NCI-H2171 (cell line): ENCODE results near the gene CDCA4.
"Not testable (repeated sequence)": the region's sequence is repeated elsewhere in the genome, so short reads cannot be mapped to it uniquely, and the experiment has no call there.

ENCODE experiments used
- DNase-seq: peaks from one replicate; lab custom pipeline; 2025; lab: John Stamatoyannopoulos, UW

CDCA4 gene

DNA sequence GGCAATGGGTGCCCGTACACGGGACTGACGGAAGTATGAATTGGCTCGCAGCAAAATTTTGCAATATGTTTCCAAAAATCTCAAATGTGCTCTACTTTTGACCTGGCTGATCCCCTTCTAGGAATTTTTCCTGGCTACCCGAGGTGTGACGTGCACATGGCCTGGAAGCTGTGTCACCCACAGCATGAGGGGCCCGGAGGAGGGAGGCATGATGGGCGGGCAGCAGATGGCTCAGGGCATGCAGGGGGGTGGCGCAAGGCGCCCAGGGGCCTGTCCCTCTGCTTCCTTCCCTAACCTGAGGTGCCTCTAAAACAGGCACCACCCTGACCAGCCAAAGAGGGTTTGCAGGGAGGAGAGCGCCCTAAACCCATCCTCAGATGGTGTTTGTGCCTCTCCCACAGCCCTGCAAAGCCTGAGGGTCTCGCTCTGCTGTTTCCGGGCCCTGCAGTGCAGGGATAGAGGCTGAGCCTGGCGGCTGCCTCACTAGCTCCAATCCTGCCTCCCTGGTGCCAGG, 37.7 kb upstream of the CDCA4 start:
- DNase-seq, result no peak

DNA sequence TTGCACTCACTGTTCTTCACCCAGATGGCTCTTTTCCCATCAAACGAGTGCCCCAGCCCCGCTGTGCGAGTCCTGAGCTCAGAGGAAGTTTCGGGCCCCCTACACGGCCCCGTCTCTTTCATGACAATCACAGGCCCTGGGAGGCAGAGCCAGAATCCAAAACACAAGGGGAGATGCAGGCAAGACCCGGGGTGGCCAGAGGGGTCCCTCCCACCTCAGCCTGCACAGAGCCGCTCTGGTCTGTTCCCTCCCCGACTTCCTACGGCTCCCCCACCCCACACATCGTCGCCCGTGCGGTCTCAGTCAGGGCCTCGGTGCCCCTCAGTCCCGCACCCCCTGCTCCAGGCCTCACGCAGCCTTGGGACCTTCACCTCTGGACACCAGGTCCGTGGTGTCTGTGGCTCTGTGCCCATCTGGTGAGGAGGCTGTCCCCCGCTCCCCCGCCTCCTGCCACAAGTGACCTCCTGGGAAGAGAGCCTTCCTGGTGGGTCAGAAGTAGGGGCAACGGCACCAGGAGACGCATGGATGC, 35.5 kb upstream of the CDCA4 start:
- DNase-seq, result no peak

DNA sequence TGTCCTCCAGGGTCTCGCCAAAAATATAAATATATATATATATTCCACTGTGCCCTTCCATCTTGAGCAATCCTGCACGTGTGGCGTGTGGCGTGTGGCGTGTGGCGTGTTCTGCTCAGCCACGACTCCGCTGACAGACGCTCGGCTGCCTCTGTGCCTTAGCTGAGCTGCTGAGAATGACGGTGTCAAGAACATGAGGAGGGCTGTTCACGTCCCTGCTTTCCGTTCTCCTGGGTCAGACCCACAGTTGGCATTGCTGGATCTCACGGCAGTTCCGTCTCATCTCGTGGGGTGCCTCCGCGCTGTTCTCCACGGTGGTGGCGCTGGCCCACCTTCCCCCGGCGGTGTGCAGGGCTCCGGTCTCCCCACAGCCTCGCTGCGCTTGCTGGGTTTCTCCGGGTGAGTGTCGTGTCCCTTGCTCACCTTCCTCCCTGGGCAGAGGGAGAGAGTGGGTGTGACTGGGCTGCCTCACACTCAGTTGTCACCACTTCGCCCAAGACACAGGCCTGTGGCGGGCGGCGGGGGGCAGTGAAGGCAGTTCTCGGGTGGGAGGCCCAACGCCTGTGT, 34.9 kb upstream of the CDCA4 start:
- DNase-seq, result no peak

DNA sequence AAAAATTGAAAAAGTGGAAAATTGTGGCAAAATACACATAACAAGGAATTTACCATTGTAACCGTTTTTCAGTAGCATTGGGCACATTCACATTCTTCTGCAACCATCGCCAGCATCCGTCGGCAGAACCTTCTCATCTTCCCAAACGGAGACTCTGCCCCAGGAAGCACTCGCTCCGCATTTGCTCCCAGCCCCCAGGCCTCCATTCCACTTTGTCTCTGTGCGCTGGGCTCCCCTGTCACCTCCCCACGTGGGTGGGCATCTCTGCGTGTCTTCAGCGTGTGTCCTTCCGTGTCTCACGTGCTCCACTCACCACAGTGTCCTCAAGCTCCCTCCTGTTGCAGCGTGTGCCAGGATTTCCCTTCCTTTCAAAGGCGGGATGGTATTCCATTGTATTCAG, 34.5 kb upstream of the CDCA4 start:
- DNase-seq, result no peak

DNA sequence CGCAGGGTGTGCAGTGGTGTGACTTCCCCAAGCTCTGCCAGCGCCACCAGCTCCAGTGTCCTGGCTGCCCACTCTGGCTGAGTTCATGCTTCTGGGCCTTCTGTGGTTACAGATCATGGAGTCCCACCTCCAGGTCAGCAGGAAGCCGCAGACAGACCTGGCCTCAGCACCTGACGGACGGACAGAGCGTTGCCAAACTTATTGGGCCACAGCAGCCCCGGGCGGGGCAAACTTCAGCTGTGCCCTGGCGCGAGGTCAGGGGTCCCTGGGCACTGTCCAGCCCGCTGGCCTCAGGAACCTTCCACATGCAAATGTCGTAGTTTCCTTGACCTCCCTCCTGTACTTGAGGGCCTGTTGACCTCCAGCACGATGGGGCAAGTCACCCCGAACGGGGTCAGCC, 33.1 kb upstream of the CDCA4 start:
- no peak for DNase-seq

DNA sequence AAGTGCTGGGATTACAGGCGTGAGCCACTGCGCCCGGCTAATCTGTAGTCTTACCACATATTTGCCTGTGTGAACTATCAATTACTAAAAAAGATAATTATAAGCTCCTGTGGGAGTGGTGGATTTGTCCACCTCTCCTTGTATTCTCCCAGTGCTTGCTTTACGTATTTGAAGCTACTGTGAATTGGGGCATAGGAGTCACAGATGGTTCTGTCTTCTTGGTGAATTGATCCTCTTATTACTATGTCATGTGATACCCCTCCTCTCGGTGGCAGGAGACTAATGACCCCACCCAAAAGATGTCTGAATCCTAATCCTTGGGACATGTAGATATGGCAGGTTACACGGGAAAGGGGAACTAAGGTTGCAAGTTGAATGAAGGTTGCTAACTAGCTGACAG, 32.5 kb upstream of the CDCA4 start:
- peak; percentile 59 for DNase-seq

DNA sequence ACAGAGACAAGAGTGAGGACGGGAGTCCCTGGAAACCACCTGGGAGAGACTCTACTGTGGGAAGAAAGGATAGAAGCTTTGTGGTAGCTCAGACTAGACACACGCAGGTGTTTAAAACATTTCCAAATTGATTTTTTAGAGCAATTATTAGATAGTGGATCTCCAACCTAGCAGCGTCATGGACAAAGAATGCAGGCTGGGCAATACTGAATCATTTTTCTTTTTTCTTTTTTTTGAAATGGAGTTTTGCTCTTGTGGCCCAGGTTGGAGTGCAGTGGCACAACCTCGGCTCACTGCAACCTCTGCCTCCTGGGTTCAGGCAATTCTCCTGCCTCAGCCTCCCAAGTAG, 31.2 kb upstream of the CDCA4 start:
- no peak for DNase-seq

DNA sequence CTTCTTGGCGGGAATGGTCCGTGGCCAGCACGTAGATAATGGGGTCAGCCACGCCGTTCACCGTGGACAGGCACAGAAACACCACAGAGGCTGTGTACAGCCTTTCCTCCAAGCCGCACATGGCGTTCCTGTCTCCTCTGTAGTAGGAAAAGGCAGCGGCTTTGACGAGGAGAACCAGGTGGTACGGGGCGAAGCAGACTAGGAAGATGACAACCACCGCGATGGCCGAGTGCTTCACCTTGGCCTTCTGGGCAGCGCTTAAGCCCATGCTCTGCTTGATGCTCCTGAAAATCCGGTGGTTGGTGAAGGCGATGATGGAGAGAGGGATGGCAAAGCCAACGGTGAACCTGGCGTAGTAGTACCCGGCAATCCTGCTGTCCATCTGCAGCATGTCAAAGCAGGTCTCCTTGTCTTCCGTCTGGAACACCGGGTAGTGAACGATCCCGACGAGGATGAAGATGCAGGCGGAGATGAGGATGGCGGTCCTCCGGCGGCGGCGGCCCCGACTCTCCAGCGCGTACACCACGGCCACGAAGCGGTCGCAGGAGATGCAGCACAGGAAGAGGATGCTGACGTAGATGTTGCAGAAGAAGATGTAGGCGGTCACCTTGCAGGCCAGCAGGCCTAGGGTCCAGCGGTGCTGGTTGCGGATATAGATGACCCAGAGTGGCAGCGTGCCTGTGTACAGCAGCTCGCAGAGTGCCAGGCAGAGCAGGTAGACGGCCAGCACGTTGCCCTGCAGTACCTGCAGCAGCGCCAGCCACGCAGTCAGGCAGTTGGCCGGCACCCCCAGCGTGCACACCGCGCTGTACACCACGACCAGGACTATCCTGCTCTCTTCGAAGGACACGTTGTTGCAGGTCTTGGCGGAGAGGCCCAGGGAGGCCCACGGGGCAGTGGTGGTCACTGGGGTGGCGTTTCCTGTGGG, 30.6 kb upstream of the CDCA4 start:
- DNase-seq, result no peak

DNA sequence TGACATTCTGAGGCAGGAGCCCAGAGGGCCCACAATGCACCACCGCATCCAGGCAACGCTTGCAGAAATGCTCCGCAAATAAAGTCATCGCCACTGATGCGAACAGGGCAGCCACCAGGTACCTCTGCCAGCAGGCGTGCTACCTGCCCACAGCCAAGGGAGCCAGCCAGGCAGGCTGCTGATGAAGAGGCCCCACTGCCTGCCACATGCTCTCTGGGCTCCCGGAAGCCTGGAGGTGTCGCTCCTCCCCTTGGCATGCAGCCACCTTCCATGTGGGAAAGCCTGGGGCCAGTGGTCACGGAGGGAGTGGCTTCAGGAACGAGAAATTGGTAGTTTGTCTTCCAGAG, 29.6 kb upstream of the CDCA4 start:
- peak; percentile 87 for DNase-seq

DNA sequence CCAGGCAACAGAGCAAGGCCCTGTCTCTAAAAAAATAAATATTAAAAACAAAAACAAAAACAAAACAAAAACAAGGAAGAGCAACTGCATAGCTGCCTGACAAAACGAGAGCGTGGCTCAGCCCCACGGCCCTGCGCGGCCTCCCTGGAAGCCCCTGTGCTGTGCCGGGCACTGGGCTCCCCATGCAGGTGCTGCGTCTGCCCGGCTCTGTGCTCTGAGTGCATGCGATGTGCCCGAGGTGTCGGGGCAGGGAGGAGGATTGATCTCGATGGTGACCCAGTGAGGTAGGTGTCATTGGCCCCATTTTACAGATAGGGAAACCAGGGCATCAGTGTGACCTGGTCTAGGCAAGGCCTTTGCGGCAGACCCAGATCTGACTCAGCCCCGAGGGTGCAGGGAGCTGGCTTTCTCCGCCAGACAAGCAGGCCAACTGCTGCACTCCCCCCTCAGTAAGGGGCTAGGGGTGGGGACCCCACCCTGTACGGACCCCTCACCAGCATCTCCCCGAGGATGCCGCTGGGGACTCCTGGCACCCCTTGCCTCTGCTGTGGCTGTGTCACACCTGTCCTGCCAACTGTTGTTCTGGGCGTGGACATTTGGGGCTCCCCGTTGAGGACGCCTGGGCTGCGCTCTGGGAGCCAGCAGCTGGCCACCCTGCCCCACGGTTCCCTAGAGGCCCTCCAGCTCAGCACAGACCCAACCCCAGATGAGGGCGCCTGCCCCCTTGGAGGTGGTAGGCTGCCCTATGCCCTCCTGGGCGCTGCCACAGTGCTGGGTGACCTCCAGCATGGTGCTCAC, 29.1 kb upstream of the CDCA4 start:
- DNase-seq, result peak; percentile 60

DNA sequence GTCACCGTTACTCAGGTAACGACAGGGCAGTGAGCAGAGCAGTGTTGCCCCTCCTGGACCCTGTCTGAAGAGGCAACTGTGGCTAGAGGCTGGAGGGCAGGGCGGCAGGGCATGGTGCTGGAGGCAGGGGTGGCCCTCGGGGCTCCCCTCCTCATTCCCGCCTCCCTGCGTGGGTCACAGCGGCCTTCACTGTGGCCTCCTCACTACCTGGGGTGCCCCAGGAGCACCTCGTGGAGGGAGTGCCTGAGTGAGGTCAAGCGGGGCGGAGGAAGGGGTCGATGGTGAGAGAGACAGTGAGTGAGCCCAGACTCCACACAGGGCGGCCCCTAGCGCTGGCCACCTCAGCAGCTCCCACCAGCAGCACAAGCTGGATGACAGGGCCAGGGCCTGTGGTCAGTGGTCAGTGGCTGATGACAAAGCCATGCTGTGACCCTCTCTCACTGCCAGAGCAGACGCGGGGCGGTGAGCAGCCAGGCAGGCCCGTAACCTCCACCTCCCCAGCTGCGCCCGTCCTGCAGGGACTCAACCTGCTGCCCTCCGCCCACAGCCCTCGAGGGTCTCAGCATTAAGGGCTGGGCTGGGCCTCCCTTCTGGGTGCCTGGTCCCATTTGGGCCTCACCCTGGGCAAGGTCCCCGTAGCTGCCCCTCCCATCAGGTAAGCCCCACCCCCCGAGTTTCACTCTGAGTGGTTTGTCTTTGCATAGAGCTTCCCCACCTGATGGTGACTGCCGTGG, 26.6 kb upstream of the CDCA4 start:
- no peak for DNase-seq

DNA sequence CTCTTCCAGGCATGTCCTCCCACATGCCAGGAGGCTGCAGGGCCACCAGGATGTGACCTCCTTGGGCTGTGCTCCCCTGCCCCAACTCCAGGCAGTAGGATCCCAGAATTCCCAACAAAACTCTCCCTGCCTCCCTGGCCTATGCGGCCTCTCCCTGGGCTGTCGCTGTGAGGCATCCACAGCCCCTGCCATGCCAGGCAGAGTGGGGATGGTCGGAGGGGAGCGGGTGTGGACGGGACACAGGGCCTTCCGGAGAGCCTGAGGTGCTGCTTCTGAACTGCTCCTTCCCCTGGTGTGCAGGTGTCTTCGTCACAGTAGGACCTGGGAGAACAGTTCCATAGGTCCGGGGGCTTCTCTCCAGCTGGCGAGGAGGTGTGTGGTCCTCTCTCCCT, 26.0 kb upstream of the CDCA4 start:
- no peak for DNase-seq

DNA sequence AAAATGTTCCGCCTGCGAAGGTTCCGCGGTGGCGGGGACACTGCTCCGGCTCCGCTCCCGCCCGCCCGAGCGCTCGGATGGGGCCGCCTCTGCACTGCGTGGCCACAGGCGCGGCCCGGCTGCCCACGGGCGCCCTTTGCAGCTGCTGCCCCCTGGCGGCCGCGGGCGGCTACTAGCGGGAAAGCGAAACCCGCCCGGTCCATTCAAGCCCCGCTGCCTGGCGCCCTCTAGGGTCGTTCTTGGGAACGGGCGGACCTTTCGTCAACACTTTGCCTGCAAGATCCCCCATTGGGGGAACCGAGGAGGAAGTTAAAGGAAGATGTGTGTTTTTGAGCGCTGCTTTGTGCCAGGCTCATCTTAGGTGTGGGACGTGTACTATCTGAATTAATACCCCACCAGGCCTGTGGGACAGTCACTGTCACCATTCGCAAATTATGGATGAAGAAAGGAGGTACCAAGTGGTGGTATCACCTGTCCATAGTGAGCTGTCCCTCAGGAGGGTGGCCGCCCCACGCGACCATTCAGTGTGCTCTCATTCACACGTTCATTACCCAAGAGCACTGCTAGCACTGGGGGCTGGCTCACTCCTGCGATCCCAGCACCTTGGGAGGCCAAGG, 24.9 kb upstream of the CDCA4 start:
- peak; percentile 86 for DNase-seq

DNA sequence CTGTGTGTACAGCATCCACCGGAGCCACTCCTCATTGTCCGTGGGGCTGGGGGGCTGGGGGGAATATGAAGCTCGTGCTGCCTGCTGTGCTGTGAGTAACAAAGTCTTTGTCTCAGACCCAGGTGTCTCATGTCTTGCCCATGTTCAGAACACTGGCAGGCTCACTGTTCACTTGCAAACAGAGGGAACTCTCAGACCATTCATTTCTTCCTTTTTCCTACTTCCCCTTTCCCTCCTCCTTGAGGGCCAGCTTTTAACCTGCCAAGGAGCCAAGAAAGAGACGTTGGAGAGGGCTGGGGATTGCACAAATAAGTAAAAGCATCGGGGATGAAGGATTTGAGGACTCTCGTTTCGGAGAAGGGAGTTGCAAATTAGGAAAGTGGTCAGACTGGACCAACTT, 22.8 kb upstream of the CDCA4 start:
- DNase-seq, result no peak

DNA sequence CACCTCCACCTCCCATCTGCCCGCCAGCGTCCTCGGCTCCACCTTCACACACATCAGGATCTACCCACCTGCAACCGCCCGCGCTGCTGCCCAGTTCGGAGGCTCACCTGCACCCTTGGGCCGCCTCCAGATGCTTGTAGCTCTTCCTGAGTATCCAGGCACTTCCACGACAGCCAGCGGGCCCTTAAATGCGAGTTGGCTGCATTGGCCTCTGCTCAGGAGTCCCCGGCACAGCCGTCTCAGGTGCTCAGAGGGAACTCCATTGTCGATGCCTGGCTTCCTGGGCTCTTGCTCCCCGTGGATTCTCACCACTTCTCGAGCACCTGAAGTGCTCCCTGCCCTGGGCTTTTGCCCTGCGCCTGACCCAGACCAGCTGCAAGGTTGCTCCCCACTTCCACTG, 21.9 kb upstream of the CDCA4 start:
- DNase-seq, result no peak

DNA sequence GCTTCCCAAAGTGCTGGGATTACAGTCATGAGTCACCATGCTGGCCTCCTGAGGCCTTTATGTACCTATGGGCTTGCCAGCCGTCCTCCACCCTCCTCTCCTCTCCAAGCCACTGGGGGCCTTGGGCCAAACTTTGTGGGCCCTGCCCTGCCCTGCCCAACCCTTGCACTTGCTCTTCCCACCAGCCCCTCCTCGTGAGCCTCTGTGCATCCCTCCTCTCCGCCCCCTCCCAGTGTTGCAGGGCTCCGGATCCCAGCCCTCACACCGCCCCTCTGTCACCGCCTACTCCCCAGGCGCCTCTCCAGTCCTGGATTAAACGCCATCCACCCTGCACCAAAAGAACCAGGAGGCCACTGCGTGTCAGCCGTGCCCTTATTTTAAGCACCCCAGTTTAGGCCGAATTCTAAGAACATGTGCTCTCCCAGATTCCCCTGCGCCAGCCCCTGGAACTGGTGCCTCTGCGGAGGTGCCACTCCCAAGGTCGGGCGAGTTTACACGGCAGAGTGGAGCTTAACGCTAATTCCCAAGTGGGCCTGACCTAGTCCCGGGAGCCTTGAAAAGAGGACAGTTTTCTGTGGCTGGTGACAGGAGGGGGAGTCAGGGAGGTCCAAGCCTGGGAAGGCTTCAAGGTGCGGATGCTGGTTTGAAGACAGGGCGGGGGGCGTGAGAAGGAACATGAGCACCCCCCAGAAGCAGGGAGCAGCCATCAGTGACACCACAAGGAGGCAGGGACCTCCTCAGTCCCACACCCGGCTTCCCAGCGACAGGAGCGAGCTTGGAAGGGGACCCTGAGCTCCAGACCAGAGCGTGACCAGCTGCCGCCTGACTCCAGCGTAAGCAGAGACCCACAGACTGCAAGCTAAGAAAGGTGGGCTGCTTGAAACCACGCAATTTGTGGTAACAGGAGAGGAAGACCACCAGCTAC, 21.2 kb upstream of the CDCA4 start:
- DNase-seq, result no peak

DNA sequence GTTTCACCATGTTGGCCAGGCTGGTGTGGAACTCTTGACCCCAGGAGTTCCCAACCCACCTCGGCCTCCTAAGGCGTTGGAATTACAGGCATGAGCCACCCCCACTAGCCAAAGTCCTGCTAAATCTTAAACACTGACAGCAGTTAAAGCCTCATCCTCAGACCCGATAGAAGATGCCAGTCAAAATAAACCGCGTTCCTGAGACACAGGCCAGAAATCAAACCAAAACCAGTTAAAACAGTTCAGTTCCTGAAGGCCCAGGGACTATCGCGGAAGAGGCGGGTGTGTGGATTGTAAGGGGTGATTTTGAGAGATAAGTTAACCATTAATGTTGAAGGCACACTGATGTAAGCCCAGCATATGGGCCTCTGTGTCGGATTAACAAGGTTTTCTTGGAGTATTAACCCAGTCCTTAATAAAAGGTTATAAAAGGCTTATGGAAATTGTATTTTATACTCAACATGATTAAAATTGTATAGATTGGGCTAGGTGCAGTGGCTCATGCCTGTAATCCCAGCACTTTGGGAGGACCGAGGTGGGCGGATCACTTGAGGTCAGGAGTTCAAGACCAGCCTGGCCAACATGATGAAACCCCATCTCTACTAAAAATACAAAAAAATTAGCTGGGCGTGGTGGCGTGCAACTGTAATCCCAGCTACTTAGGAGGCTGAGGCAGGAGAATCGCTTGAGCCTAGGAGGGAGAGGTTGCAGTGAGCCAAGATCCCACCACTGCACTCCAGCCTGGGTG, 18.7 kb upstream of the CDCA4 start:
- no peak for DNase-seq

DNA sequence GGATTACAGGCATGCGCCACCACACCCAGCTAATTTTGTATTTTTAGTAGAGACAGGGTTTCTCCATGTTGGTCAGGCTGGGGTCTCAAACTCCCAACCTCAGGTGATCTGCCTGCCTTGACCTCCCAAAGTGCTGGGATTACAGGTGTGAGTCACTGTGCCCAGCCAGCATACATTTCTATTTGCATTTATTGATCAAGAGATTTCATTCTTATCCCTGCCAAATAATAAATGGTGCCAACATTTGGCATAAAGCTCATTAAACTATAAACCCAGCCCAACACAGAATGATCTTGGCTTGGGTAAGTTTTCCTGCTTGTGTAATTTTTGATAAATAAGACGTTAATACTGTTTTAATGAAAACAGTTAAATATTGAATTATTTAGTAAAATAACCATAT, 14.7 kb upstream of the CDCA4 start:
- not testable (repeated sequence) for DNase-seq

DNA sequence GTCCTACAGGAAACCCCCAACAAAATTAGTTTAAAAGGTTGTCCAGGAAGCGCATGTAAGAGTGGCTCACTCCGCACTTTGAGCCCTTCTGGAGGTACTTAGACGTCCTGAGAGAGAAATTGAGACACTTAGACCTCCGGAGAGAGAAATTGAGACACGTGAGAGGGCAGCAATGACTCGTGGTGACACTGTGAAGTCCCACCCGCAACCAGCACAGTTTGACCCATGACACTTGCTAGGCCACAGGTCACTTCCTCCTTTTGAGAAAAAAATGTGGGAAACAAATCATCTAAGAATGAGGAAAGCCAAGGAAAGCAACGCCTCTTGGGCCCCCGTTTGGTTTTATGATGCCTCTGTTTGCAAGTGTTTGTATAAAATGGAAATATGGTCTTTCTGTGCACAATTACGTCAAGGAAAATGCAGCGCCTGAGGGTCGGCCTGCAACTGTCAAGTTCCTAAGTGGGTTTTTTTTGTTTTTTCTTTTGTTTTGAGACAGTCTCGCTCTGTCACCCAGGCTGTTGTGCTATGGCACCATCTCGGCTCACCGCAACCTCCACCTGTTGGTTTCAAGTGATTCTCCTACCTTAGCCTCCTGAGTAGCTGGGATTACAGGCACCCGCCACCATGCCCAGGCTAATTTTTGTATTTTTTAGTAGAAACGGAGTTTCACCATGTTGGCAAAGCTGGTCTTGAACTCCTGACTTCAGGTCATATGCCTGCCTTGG, 13.6 kb upstream of the CDCA4 start:
- DNase-seq, result no peak
